ENCODE data around the gene GCDH.
A peak's percentile ranks its signal among the peaks of the same experiment; 100 is the strongest.
"Not testable (repeated sequence)": the region's sequence is repeated elsewhere in the genome, so short reads cannot be mapped to it uniquely, and the experiment has no call there.

Gene GCDH
- total RNA-seq, result 21.1 to 27.9 (median 24.4) reads per million in 3 donors

DNA sequence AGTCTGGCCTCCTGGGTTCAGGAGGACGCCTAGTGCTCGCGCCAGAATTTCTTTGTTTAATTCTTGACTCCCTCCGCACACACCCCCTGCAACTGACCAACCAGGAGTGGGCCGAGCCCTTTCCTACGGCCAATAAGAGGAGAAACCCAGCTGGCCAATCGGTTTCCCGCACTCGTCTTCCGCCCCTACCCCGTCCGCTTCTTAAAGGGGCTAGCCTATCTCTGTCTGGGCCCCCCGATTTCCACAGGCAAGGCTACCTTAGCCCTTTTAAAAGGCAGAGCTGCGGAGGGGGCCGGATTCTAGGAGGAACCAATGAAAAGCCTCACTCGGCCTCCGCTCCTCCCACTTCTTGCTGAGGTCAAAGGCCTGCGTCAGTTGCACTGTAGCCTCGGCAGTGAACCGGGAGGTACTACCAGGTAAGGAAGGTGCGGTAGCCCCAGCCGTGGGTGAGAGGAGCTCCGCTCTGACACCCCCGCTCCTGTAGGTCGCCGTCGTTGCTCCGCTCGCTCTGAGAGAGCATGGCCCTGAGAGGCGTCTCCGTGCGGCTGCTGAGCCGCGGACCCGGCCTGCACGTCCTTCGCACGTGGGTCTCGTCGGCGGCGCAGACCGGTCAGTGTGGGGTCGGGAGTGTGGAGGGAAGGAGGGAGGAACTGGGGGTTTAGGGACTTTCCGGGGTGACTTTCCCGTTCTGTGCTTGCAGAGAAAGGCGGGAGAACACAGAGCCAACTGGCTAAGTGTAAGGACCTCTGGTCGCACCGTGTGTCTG is at the start of gene GCDH:
Gene GCDH, plus strand, starts transcription at position 374 of the 766 bp plus-strand sequence. Its CDS starts 145 bp downstream, at position 519.
- H3K27ac ChIP-seq (ENCODE audit: insufficient read depth, low read length, poor library complexity, severe bottlenecking), result peak within 1 kb of the TSS; percentile 56
- H3K9me3 ChIP-seq (ENCODE audit: control insufficient read depth, low read length), result no peaks in the 10 kb centered on the region

DNA sequence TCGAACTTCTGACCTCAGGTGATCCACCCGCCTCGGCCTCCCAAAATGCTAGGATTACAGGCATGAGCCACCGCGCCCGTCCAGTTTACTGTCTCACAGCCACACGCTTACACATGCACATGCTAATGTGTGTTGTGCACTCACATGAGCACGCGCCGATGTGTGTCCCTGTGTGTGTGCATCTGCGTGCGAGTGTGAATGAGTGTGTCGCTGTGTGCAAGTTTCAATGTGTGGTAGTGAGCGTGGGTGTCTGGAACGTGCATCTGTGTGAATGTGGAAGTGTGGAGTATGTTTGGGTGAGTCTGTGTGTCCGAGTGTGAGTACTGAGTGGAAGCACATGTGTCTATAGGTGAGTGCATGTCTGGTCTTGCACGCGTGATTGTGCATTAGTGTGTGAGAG is 48.4 kb upstream of the GCDH start:
- no peak for DNase-seq
- H3K4me1 ChIP-seq (ENCODE audit: control insufficient read depth, insufficient read depth, low read length, poor library complexity, severe bottlenecking), result peaks cover 23% of the 10 kb centered on the region
- H3K9me3 ChIP-seq (ENCODE audit: control insufficient read depth, low read length), result no peaks in the 10 kb centered on the region
- no peak overlapping the region for H3K27ac ChIP-seq (ENCODE audit: insufficient read depth, low read length, poor library complexity, severe bottlenecking)
- H3K27me3 ChIP-seq (replicated peaks; ENCODE audit: control insufficient read depth, insufficient read depth, low read length, poor library complexity, severe bottlenecking), result peaks cover 44% of the 10 kb centered on the region
- H3K36me3 ChIP-seq (ENCODE audit: control insufficient read depth, insufficient read depth, low read length), result no peaks in the 10 kb centered on the region
- H3K4me3 ChIP-seq (ENCODE audit: insufficient read depth, low read depth, low read length, poor library complexity, severe bottlenecking), result no peak overlapping the region

More for the DNA sequence above, at the start of gene GCDH:
- peaks cover 9% of the 10 kb centered on the region for H3K4me1 ChIP-seq (ENCODE audit: control insufficient read depth, insufficient read depth, low read length, poor library complexity, severe bottlenecking)
- no peaks in the 10 kb centered on the region for H3K27me3 ChIP-seq (replicated peaks; ENCODE audit: control insufficient read depth, insufficient read depth, low read length, poor library complexity, severe bottlenecking)
- peaks cover 12% of the 10 kb centered on the region for H3K36me3 ChIP-seq (ENCODE audit: control insufficient read depth, insufficient read depth, low read length)
- peak; percentile 91 to 96 (median 95) for DNase-seq
- H3K4me3 ChIP-seq (ENCODE audit: insufficient read depth, low read depth, low read length, poor library complexity, severe bottlenecking), result peak within 1 kb of the TSS; percentile 56

- H3K27ac ChIP-seq (ENCODE audit: insufficient read depth, low read length, poor library complexity, severe bottlenecking), result no peak overlapping the region
- no peak overlapping the region for H3K4me3 ChIP-seq (ENCODE audit: insufficient read depth, low read depth, low read length, poor library complexity, severe bottlenecking)
- DNase-seq, result no peak
- H3K36me3 ChIP-seq (ENCODE audit: control insufficient read depth, insufficient read depth, low read length), result no peaks in the 10 kb centered on the region
- peaks cover 23% of the 10 kb centered on the region for H3K4me1 ChIP-seq (ENCODE audit: control insufficient read depth, insufficient read depth, low read length, poor library complexity, severe bottlenecking)
- peaks cover 38% of the 10 kb centered on the region for H3K27me3 ChIP-seq (replicated peaks; ENCODE audit: control insufficient read depth, insufficient read depth, low read length, poor library complexity, severe bottlenecking)
- no peaks in the 10 kb centered on the region for H3K9me3 ChIP-seq (ENCODE audit: control insufficient read depth, low read length)
Measured at GRCh38 chr19:12843328-12843727, 47.6 kb upstream of the GCDH start.

GRCh38 chr19:12843999-12844732 is 46.8 kb upstream of the GCDH start:
- no peak for DNase-seq
- H3K4me1 ChIP-seq (ENCODE audit: control insufficient read depth, insufficient read depth, low read length, poor library complexity, severe bottlenecking), result peaks cover 15% of the 10 kb centered on the region
- peaks cover 29% of the 10 kb centered on the region for H3K27me3 ChIP-seq (replicated peaks; ENCODE audit: control insufficient read depth, insufficient read depth, low read length, poor library complexity, severe bottlenecking)
- no peak overlapping the region for H3K27ac ChIP-seq (ENCODE audit: insufficient read depth, low read length, poor library complexity, severe bottlenecking)
- H3K36me3 ChIP-seq (ENCODE audit: control insufficient read depth, insufficient read depth, low read length), result no peaks in the 10 kb centered on the region
- no peak overlapping the region for H3K4me3 ChIP-seq (ENCODE audit: insufficient read depth, low read depth, low read length, poor library complexity, severe bottlenecking)
- H3K9me3 ChIP-seq (ENCODE audit: control insufficient read depth, low read length), result no peaks in the 10 kb centered on the region

- not testable (repeated sequence) for H3K4me1 ChIP-seq (ENCODE audit: control insufficient read depth, insufficient read depth, low read length, poor library complexity, severe bottlenecking); H3K4me3 ChIP-seq (ENCODE audit: insufficient read depth, low read depth, low read length, poor library complexity, severe bottlenecking); DNase-seq; H3K9me3 ChIP-seq (ENCODE audit: control insufficient read depth, low read length); H3K27ac ChIP-seq (ENCODE audit: insufficient read depth, low read length, poor library complexity, severe bottlenecking); H3K36me3 ChIP-seq (ENCODE audit: control insufficient read depth, insufficient read depth, low read length)
- H3K27me3 ChIP-seq (replicated peaks; ENCODE audit: control insufficient read depth, insufficient read depth, low read length, poor library complexity, severe bottlenecking), result peaks cover 15% of the 10 kb centered on the region
Measured at GRCh38 chr19:12846613-12847012, 44.3 kb upstream of the GCDH start.

GRCh38 chr19:12847159-12848139 is 43.5 kb upstream of the GCDH start:
- Histone ChIP-seq H3K4me3 (ENCODE audit: insufficient read depth, low read depth, low read length, poor library complexity, severe bottlenecking) (peak overlapping the region; percentile 4), H3K9me3 (ENCODE audit: control insufficient read depth, low read length) (no peaks in the 10 kb centered on the region), H3K27me3 (replicated peaks; ENCODE audit: control insufficient read depth, insufficient read depth, low read length, poor library complexity, severe bottlenecking) (peaks cover 14% of the 10 kb centered on the region), H3K27ac (ENCODE audit: insufficient read depth, low read length, poor library complexity, severe bottlenecking) (no peak overlapping the region), H3K36me3 (ENCODE audit: control insufficient read depth, insufficient read depth, low read length) (no peaks in the 10 kb centered on the region), H3K4me1 (ENCODE audit: control insufficient read depth, insufficient read depth, low read length, poor library complexity, severe bottlenecking) (peaks cover 5% of the 10 kb centered on the region)
- DNase-seq, result peak; percentile 59 to 76 (median 74)

DNA sequence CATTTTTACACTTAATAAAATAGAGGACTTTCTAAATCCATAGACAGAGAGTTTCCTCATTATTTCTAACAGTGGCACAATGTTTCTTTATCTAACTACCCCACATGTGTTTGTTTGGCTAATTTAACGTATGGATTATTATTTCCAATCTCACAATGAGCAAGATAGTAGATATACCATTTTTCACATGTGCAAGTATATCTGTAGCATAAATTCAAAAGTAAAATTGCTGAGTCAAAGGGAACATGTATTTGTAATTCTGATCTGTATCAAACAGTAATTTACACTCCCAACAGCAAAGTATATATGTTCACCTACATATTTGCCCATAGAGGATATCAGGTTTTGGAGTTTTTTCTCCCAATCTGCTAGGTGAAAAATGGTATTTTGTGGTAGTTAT is 34.3 kb upstream of the GCDH start:
- H3K27me3 ChIP-seq (replicated peaks; ENCODE audit: control insufficient read depth, insufficient read depth, low read length, poor library complexity, severe bottlenecking), result no peaks in the 10 kb centered on the region
- H3K36me3 ChIP-seq (ENCODE audit: control insufficient read depth, insufficient read depth, low read length), result no peaks in the 10 kb centered on the region
- no peak overlapping the region for H3K4me3 ChIP-seq (ENCODE audit: insufficient read depth, low read depth, low read length, poor library complexity, severe bottlenecking)

GRCh38 chr19:12858041-12858928 is 32.7 kb upstream of the GCDH start:
- Histone ChIP-seq H3K27ac (ENCODE audit: insufficient read depth, low read length, poor library complexity, severe bottlenecking) (no peak overlapping the region), H3K4me3 (ENCODE audit: insufficient read depth, low read depth, low read length, poor library complexity, severe bottlenecking) (no peak overlapping the region), H3K36me3 (ENCODE audit: control insufficient read depth, insufficient read depth, low read length) (no peaks in the 10 kb centered on the region), H3K4me1 (ENCODE audit: control insufficient read depth, insufficient read depth, low read length, poor library complexity, severe bottlenecking) (no peaks in the 10 kb centered on the region), H3K9me3 (ENCODE audit: control insufficient read depth, low read length) (no peaks in the 10 kb centered on the region), H3K27me3 (replicated peaks; ENCODE audit: control insufficient read depth, insufficient read depth, low read length, poor library complexity, severe bottlenecking) (no peaks in the 10 kb centered on the region)
- no peak for DNase-seq

More for the DNA sequence above, 34.3 kb upstream of the GCDH start:
- no peak for DNase-seq
- no peak overlapping the region for H3K27ac ChIP-seq (ENCODE audit: insufficient read depth, low read length, poor library complexity, severe bottlenecking)
- no peaks in the 10 kb centered on the region for H3K4me1 ChIP-seq (ENCODE audit: control insufficient read depth, insufficient read depth, low read length, poor library complexity, severe bottlenecking)
- no peaks in the 10 kb centered on the region for H3K9me3 ChIP-seq (ENCODE audit: control insufficient read depth, low read length)

DNA sequence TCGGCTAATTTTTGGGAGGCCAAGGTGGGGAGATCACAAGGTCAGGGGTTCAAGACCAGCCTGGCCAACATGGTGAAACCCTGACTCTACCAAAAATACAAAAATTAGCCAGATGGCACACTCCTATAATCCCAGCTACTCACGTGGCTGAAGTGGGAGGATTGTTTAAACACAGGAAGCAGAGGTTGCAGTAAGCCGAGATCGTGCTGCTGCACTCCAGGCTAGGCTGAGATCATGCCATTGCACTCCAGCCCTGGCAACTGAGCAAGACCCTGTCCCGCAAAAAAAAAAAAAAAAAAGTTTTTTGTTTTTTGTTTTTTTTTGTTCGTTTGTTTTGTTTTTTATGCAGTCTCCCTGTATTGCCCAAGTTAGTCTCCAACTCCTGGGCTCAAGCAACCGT is 31.4 kb upstream of the GCDH start:
- Histone ChIP-seq H3K4me3 (ENCODE audit: insufficient read depth, low read depth, low read length, poor library complexity, severe bottlenecking) (no peak overlapping the region), H3K36me3 (ENCODE audit: control insufficient read depth, insufficient read depth, low read length) (no peaks in the 10 kb centered on the region), H3K27ac (ENCODE audit: insufficient read depth, low read length, poor library complexity, severe bottlenecking) (no peak overlapping the region), H3K4me1 (ENCODE audit: control insufficient read depth, insufficient read depth, low read length, poor library complexity, severe bottlenecking) (no peaks in the 10 kb centered on the region), H3K9me3 (ENCODE audit: control insufficient read depth, low read length) (no peaks in the 10 kb centered on the region), H3K27me3 (replicated peaks; ENCODE audit: control insufficient read depth, insufficient read depth, low read length, poor library complexity, severe bottlenecking) (no peaks in the 10 kb centered on the region)
- no peak for DNase-seq
